Activated T-cell treated with anti-CD3 and anti-CD28 coated beads for 1 hour (primary cell): ENCODE results near the gene EEF1A2.

Source experiments
- DNase-seq: peaks from one replicate; pipeline ENCODE4 v3.0.0-alpha.2; 2020; ENCODE audit warnings: low read depth

The EEF1A2 gene

GRCh38 chr20:63498960-63499337 is at the start of gene EEF1A2:
Gene EEF1A2, minus strand, starts transcription at chr20:63499083. Its CDS starts 1,320 bp downstream, at chr20:63497763.
- DNase-seq, result peak; percentile 49

DNA sequence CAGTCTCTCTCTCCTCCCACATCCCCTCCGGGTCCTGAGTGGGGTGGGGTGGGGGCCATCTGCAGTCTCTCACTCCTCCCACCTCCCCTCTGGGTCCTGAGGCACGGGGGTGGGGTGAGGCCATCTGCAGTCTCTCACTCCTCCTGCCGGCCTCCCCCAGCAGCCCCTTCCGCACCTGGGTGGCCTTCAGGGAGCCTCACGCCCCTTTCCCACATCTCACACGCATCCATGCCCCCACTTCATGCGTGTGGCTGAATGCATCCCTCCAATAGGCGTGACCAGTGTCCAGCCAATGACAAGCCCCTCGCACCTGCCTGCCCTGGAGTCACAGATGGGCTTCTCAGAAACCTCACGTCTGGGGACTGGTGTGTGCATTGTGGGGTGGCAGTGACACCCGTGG is 49.7 kb upstream of the EEF1A2 start:
- no peak for DNase-seq

GRCh38 chr20:63547725-63548480 is 49.0 kb upstream of the EEF1A2 start, which contains the start of gene SRMS:
Gene SRMS, minus strand, starts transcription at chr20:63547749. Its CDS starts 286 bp downstream, at chr20:63547463.
- no peak for DNase-seq

DNA sequence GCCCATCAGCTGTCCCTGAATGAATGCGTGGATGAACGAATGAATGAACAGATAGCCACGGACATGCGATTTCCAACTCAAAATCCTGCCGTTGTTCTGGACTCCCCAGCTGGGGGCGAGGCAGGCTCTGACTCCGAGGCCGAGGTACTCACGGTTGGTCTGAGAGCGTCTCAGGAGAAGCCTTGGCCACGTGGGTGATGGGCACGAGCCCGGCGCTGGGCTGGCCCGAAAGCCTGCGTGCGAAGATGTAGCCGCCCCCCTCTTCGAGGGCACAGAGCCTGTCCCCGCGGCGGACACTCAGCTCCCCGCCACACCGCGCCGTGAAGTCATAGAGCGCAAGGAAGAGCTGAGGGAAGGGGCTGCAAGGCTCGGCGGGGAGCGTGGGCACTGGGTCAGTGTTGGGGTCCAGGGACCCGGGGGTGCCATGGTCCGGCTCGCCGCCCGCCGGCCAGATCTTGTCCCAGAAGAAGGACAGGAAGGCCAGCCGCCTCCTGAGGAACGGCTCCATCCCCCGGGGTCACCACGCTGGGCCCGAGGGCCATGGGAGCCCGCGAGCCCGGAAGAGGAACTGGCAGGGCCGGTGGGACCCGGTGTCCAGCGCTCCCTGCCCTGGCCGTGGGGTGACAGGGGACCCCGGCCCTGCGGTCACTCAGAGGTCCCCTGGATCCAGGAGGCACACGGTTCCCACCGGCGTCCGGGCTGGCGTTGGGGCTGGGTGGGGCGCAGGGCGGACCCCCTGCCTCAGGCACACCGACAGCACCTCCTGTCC is 48.3 kb upstream of the EEF1A2 start:
- DNase-seq, result no peak

- DNase-seq, result no peak
Measured at GRCh38 chr20:63546256-63546955, 47.5 kb upstream of the EEF1A2 start.

DNA sequence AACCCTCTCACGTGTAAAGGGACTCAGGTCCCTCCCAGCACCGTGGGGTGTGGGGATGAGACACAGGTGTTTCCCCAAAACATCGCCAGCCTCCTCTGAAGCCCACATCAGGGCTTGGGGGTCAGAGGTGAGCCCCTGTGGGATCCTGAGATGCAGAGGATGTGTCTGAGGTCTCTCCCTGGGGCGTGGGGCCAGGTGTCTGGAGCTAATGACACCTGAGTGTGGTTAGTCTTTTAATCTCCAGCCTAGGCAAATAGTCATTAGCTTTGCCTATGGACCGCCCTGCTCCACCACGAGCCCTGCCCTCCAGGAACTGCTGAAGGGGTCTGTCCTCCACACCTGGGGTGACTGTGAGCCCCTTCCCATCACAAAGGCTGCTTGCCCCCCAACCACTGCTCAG is 46.9 kb upstream of the EEF1A2 start:
- DNase-seq, result no peak

GRCh38 chr20:63544958-63545516 is 46.2 kb upstream of the EEF1A2 start:
- no peak for DNase-seq

DNA sequence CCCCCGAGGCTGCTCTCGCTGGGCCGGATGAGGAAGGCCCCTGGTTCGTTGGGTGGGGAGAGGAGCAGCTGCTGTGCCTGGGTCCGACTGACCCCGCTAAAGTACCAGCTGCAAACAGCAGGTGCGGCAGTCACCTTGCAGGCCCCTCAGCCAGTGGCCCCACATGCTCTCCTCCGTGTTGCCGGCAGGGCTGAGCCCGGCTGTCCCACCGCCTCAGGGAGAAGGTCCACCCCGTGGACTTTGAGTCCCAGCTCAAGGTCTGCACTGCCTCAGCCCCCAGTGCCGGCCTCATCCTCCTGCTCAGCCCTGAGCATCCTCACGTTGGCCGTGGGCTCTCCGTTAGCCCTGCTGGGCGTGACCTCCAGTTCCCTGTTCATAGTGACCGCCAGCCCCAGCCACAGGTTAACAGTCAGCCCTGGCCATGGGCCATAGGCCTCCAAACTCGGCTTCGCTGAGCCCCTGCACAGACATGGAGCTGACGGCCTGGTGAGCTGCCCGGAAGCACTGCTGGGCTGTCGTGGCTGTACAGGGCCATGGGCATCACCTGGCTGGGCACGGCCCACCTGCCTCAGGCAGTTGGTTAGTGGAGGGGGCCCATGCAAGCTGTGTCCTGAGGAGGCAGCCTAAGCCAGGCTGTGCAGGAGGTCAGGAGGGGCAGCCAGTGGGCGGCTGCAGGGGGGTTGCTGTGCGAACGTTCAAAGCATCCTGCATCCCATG is 45.5 kb upstream of the EEF1A2 start:
- DNase-seq, result no peak

GRCh38 chr20:63543733-63544132 is 44.9 kb upstream of the EEF1A2 start:
- DNase-seq, result no peak

DNA sequence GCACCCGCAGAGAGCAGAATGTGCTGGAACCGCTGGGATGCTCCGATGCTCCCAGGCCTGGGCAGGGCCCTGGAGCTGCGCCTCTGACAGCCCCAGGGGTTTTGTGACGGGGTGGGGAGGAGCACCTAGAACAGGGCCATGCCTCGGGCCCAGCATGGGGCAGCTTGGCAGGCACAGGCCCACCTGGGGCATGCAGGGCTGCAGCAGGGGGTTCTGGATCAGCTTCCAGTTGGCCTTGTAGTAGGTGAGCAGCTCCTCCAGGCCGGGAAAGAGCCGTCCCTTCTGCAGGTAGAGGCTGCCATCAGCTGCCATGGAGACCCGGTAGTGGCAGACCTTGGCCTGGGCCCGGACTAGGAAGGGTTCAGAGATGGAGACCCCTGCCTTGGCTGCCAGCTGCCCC is 44.2 kb upstream of the EEF1A2 start:
- DNase-seq, result no peak

DNA sequence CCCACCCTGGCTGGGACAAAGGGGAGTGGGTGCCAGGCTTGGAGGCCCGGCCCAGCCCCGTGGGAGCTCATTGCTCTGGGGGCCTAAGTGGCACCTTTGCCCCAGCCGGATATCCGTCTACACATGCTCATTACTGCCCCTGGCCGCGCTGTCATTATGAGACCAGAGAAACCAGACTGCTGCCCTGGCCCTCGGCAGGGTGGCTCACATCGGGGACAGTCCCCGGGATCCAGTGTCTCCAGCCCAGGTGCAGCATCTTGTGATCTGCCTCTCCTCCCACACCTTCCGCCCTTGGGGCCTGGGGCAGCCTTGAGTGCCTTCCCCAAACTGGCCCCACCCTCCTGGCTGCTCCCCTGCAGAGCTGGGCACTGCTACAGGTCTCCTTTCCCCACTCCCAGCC is 43.8 kb upstream of the EEF1A2 start:
- DNase-seq, result no peak

DNA sequence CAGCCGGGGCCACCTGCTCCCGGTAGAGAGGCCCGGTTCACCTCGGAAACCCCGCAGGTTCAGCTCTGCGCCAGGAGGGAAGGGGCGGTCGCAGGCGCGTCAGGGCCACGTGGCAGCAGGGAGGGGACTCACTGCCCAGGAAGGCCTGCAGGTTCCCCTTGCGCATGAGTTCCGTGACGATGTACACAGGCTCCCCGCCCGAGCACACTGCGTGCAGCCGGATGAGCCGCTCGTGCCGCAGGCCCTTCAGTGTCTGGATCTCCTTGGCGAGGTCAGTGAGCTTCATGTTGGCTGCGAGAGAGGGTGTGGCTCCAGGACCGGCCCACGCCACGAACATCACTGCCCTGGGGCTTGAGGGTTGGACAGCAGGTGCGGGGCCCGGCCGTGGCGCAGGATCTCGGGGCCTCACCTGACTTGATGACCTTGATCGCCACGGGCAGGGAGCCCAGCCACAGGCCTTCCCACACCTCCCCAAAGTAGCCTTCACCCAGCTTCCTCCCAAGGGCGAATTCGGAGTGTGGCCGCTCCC is 43.2 kb upstream of the EEF1A2 start:
- no peak for DNase-seq

DNA sequence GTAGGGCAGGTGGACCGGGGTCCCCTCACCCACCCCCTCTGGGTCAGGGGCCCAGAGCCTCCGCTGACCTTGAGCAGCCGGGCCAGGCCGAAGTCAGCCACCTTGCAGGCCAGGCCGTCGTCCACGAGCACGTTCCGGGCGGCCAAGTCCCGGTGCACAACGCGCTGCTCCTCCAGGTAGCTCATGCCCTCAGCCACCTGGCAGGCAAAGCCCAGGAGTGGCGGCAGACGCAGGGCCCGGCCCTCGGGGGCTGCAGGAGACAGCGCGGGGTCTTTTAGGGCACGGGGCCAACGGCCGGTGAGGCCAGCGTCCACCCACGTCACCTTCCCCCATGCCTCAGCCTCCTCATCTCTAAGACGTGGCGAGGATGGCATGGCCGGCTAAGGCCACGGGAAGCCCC is 42.5 kb upstream of the EEF1A2 start:
- no peak for DNase-seq

- no peak for DNase-seq
Measured at GRCh38 chr20:63540417-63541186, 41.7 kb upstream of the EEF1A2 start.

DNA sequence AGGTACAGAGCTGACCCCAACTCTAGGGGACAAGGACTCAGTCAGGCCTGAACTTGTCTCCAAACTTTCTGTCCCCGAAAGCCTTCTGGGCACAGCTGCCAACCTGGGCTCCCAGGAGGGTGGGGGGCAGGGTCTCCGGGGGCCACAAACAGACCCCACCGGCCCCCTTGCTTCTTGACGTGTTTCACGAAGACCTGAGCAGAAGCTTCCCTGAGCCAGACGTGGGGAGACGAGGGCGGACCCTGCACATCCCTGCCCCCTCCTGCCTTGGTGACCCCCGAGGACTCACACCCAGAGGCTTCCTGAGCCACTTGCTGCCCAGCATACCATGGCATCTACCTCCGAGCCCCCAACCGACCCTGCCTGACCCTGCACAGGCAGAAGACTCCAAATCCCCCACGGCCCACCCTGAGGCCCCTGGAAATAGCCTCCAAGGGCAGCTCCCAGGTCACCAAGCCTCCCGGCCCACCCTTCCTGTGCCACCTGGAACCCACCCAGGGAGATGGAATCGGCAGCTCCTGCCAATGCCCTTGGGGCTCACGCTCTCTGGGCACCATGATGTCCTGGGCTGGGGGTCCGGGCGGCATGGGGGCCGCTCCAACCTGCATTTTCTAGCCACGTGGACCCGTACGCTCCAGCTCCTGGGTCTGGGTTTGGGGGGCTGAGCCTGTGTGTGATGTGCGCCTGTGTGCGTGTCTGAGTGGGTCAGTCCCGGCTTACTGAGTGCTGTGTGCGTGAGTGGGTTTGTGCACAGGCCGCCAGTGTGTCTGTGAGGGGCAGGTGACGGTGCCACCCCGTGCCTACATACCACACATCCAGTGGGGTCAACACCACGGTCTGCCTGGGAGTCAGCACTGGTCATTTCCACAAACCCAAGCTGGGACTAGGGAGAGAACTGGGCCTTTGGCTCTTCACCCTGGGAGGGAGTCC is 40.8 kb upstream of the EEF1A2 start:
- DNase-seq, result no peak

- DNase-seq, result no peak
Measured at GRCh38 chr20:63539092-63539430, 40.2 kb upstream of the EEF1A2 start.

DNA sequence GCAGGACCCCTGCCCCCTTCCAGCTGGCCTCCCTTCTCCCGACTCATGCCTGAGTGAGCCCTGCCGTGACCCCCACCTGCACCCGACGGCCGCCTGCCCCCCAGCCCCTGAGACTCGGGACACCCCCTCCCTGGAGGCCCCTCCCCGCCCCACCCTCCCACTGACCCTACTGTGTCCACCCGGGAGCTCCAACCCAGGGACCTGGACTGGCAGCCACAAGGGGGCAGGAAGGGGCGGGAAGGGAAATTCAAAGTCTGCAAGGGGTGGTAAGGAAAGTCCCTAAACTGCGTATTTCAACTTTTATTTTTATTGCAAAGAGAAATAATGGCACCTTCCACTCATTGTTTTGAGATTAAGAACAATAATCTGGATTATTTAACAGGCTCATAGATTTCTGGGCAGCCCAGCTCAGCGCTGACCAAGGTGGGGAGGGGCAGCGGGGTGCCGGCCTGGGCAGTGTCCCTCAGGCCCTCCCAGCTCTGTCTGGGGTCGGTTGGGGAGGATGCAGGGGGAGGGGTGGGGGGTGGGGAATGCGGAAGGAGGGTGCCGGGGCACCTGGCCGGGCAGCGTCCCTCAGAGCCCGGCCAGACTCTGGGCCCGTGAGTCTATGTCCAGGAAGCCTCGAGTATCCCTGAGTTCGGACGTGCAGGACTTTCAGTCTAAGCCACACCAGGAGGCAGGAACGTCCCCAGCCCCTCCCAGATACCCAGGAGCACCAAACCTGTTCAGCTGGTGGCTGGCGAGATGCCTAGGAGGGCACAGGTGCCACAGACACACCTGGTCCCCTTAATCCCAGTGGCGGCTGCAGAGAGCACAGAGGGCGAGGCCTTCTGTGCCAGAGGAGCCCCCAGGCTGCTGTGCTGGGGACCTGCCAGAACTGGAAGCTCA is 39.6 kb upstream of the EEF1A2 start:
- DNase-seq, result no peak

DNA sequence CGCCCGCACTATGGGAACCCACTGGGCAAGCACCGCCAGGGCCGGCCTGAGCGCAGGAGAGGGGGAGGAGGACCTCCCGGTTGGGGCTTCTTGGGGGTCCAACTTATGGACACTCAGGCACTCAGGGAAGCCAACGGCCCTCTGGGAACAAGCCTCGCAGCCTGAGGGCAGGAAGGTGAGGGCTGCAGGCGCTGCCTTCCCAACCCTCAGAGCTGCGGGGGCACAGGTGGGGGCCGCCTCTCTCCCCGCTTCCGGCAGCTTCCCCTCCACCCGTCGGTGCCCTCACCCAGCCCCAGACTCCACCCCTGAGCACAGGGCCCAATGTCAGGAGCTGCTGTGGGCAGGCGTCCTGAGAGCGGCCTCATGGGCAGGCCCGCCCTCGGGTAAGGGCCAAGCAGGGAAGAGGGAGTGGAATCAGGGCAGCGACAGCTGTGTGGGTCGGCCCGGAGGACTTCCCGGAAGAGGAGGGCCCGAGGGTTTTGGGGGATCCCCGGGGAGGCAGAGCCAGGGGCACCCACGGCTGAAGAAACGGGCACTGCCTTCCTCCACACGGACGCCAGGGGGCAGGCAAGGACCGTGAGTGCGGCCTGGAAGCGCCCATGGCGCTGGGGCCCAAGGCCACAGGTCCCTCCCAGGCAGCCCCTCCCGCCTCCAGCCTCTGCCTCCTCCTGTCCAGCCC is 38.8 kb upstream of the EEF1A2 start:
- peak; percentile 88 for DNase-seq
